Tongue (tissue), 2 donors: ENCODE measurements around the gene UCN. TPM values are rescaled to one million over a fixed set of nuclear protein-coding genes. Genes with fewer than 3 reads are reported as not detected.
"Not testable (repeated sequence)": the region's sequence is repeated elsewhere in the genome, so short reads cannot be mapped to it uniquely, and the experiment has no call there.

ENCODE experiments used
- DNase-seq: peaks from one replicate; pipeline ENCODE4 v3.0.0-alpha.2; 2015
- total RNA-seq: library from RNA; depleted of rRNA; stranded (reverse); fragments of >200 nt; gene quantifications from one replicate; pipeline ENCODE4 v1.2.3, GENCODE V29; 2014

The UCN gene
- total RNA-seq, 1 donor from 2014 or later = not detected

- no peak for DNase-seq
These were observed 6.5 kb upstream of the UCN start for GRCh38 chr2:27314709-27315108.

- DNase-seq = no peak
These were observed 5.8 kb upstream of the UCN start for GRCh38 chr2:27313882-27314645.

- no peak for DNase-seq
These were observed 3.9 kb upstream of the UCN start for GRCh38 chr2:27312152-27312551.

GRCh38 chr2:27309651-27310050, 1.4 kb upstream of the UCN start:
- DNase-seq = no peak

GRCh38 chr2:27307545-27308358, 493 bp downstream of the UCN start:
- DNase-seq = no peak

- no peak for DNase-seq
These were observed 1.0 kb downstream of the UCN start for GRCh38 chr2:27307287-27307544.

- no peak for DNase-seq
These were observed 1.5 kb downstream of the UCN start for GRCh38 chr2:27306573-27307286.

GRCh38 chr2:27306136-27306535, 2.1 kb downstream of the UCN start:
- DNase-seq = no peak

- DNase-seq = no peak
These were observed 2.7 kb downstream of the UCN start for GRCh38 chr2:27305516-27305915.

GRCh38 chr2:27304488-27305240, 3.6 kb downstream of the UCN start:
- no peak for DNase-seq

- peak; percentile 66 for DNase-seq
These were observed 4.9 kb downstream of the UCN start for GRCh38 chr2:27303093-27304025.

GRCh38 chr2:27300606-27301005, 7.6 kb downstream of the UCN start:
- DNase-seq = not testable (repeated sequence)

- DNase-seq = no peak
These were observed 9.7 kb downstream of the UCN start for GRCh38 chr2:27298391-27299080.

GRCh38 chr2:27297195-27297594, 11.1 kb downstream of the UCN start:
- DNase-seq = no peak

GRCh38 chr2:27296481-27296880, 11.8 kb downstream of the UCN start:
- no peak for DNase-seq

GRCh38 chr2:27294928-27295327, 13.3 kb downstream of the UCN start:
- DNase-seq = no peak

- no peak for DNase-seq
These were observed 16.4 kb downstream of the UCN start for GRCh38 chr2:27291865-27292264.

- no peak for DNase-seq
These were observed 17.7 kb downstream of the UCN start for GRCh38 chr2:27290549-27290948.

- no peak for DNase-seq
These were observed 19.6 kb downstream of the UCN start for GRCh38 chr2:27288610-27289009.

GRCh38 chr2:27285481-27285880, 22.8 kb downstream of the UCN start:
- DNase-seq = no peak

GRCh38 chr2:27284996-27285395, 23.2 kb downstream of the UCN start:
- no peak for DNase-seq
